ENCODE results near the gene TC2N. TPM values are rescaled to one million over a fixed set of nuclear protein-coding genes. Genes with fewer than 3 reads are reported as not detected.
"Not testable (repeated sequence)": the region's sequence is repeated elsewhere in the genome, so short reads cannot be mapped to it uniquely, and the experiment has no call there.

Gene TC2N
- polyA plus RNA-seq, 1 donor: 3.1 TPM

DNA sequence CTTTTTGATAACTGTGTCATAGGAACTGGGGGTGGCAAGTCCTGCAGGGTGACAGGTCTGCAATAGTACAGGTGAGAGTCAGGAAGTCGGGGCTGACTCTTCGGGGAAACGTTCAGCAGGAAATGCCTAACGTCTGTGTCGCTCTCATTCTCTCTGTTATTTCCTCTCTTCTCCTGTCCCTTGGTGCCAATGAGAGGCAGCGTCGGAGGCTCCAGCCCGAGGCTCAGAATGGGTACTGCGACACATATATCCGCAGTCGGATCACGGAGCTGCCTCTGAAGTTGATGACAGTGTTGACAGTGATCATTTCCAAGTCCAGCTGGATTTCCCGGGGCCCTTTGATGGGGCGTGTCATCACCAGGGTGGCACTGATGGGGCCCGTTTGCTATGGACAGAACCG is 2.7 kb upstream of the TC2N start:
- no peak for DNase-seq (ENCODE audit: low read depth)

- no peak for DNase-seq (ENCODE audit: low read depth)
These were observed 2.2 kb upstream of the TC2N start for GRCh38 chr14:91869556-91869955.

- DNase-seq (ENCODE audit: low read depth): no peak
These were observed 633 bp downstream of the TC2N start for GRCh38 chr14:91866511-91867295.

DNA sequence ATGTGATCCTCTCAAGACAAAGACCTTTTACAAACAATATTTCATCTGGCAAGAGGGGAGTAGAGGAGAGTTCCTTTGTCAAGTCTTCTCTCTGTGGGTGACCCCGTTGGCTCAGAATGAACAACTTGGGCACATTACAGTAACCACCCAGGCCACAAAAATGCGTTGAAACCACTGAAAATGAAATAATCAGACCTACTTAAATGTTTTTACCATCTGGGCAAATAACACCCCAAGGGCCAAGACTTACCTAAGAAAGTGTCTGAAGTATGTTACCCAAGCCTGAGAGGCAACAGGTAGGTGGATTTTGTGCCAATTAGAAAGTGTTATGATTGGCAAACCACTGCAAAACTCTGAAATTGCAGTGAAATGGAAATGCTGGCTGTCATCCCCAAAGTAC is 1.3 kb downstream of the TC2N start:
- no peak for DNase-seq (ENCODE audit: low read depth)

DNA sequence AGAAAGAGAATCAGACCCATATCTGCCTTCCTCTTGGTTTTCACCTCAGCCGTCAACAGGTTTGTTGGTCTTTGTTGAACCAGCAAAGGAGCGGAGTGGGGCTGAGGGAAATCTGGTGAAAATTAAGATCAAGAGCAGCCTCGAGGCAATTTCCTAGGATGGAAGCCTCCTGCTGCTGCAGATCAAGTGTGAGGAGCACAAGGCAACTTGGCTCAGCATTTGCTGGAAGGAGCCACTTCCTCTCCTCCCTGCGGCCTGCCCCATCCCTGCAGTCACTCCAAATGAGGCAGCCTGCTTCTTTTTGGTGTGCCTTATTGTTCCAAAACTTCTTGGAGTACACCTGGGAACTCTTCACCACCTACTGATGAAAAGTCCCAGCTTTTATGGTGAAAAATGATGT is 4.9 kb downstream of the TC2N start:
- DNase-seq (ENCODE audit: low read depth): no peak

DNA sequence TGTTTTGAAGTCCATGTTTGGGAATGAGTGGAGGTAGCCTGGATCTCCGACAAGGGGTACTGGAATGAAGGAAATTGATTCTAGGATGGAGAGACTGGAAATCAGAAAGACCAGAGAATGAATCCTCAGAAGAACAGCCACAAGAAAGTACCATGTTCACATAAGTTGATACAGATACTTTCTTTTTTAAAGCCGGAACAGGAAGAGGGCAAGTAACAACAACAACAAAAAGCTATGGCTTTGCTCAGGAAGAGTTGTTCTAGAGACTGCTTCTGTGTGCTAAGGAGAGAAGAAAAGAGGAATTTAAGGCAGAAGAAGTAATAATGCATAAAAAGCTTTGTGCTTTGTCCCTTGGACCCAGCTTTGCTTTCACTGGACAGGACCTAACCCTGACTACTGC is 6.2 kb downstream of the TC2N start:
- DNase-seq (ENCODE audit: low read depth): no peak

- no peak for DNase-seq (ENCODE audit: low read depth)
These were observed 7.1 kb downstream of the TC2N start for GRCh38 chr14:91860238-91860637.

- no peak for DNase-seq (ENCODE audit: low read depth)
These were observed 8.6 kb downstream of the TC2N start for GRCh38 chr14:91858536-91859275.

DNA sequence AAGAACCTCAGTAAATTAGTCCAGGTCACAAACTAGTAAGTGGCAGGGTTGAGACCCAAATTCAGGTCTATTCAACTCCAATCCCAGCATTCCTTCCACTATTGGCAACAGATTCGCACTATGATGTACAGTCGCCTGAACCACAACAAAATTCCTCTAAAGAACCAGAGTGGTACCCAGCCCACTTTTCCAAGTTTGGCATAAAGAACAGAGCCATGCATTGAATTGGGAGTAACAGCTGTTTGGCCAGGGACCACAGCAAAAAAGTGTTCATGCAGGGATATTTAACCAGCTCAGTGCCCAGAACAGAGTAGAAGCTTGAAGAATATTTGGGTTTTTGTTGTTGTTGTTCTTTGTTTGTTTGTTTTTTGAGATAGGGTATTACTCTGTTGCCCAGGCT is 9.7 kb downstream of the TC2N start:
- DNase-seq (ENCODE audit: low read depth): no peak

DNA sequence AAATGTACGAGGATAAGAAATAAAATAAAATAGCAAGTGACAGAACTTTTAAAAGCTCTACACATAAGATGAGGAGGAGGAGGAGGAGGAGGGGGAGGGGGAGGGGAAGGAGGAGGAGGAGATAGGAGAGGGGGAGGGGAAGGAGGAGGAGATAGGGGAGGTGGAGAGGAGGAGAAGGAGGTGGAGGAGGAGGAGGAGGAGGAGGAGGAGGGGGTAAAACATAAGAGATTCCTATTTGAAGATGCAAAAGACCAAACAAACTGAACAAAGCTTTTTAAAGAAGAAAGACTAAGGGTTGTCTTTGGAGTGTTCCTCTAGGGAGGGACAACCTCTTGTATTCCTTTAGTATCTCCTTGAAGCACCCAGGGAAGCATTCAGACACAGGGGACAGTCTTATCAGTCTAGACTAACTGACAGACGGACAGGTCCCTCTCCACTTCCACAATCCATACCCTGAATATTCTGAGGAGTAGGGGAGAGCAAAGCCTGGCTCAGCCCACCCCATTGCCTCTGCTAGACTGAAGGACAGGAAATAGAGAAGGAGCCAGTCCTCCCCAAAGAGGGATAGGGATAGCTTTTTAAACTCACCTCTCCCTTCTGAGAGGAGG is 12.9 kb downstream of the TC2N start:
- no peak for DNase-seq (ENCODE audit: low read depth)

DNA sequence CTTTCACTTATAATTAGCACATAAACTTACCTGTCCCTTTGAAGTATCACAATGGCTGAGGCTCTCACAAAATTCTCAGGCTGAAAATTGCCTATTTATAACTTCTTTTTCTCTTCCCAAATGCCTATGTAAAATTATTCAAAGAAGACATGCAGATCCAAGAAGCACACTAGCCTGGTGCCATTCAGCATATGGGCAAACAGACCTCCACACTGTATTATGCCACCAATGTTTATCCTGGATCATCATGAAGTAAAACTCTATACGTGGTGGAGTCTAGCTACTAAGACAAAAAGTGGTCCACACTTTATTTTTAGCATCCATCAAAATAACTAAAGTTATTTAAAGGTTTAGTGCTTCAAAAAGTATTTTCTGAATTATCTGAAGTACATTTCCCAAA is 15.8 kb downstream of the TC2N start:
- no peak for DNase-seq (ENCODE audit: low read depth)

DNA sequence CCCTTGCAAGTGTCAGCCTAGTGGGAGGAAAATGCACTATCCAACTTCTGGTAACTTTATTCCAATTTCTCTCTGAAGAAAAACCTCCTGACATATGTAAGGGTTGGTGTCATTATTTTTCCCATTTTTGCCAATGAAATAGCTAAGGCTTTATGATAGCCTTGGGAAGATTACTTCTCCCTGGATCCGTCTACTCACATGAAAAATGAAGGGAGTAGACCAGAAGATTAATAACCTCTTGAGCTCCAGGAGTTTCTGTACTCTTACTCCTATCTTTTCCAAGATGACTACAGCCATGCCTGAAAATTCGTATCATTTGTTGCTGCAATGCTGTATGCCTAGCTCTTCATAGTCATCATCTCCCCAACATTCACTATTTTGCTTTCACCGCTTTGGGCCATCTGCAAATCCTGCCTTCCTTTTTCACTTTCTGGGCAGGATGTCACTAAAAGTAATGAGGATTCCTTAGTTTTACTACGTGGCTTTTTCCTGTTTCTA is 18.8 kb downstream of the TC2N start:
- no peak for DNase-seq (ENCODE audit: low read depth)

DNA sequence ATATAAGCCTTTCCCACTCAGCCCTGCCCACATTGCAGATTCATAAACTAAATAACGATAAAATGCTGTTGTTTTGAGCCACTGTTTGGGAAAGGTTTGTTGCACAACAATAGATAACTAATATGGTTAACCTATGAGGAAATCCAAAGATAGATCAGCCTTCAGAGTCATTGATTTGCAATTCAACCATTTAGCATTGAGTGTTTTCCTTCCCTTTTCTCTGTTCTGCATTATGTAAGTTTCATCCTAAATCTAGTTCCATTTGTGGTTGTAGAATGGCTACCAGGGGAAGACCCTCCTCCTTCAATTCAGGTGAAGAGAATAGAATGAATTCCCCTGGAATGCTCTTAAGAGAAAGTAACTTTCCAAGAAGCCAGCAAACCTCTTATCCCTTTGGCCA is 19.6 kb downstream of the TC2N start:
- DNase-seq (ENCODE audit: low read depth): no peak

DNA sequence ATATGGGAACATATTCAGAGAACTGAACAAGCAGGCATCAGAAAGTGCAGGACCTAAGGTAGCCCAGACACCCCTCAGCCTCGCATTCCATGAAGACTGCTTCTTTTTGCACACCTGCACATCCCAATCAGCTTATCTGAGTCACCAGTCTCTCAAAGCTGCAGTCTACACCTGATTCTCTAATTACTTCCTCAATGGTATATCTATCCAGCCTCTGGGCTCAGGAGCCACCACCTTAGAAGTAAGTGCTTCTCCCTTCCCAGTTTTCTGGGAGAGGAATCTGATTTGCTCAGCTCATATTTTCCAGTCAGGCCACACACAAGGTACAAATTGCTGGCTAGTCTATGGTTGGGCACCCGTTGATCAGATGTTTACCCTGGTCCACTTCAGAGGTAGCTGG is 21.7 kb downstream of the TC2N start:
- DNase-seq (ENCODE audit: low read depth): no peak

DNA sequence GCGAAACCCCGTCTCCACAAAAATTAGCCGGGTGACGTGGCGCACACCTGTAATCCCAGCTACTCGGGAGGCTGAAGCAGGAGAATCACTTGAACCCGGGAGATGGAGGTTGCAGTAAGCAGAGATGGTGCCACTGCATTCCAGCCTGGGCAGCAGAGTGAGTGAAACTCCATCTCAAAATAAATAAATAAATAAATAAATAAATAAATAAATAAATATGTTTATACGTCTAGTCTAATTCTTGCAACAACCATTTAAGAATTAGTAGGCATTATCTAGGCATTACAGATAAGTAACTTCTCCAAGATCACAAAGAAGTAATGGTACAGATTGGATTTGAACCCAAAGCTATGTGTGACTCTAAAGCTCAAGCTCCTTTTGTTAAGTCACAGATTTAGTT is 22.3 kb downstream of the TC2N start:
- not testable (repeated sequence) for DNase-seq (ENCODE audit: low read depth)

DNA sequence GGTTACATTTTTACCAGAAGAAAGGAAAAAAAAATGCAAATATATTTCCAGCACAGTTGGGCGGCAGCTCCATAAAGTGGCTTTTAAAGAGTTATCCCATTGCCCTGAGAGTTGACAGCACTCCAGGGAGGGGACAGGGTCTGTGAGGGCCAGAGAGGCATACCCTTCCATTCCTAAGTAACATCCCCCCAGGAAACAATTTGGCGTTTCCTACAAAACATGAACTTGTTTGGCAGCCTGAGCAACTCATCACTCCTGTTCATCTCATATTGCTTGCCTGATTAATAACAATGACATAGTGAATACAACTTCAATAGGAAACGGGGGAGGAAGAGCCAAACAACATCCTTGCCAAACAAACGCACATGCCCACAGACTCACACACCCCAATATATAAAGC is 23.3 kb downstream of the TC2N start:
- DNase-seq (ENCODE audit: low read depth): no peak

DNA sequence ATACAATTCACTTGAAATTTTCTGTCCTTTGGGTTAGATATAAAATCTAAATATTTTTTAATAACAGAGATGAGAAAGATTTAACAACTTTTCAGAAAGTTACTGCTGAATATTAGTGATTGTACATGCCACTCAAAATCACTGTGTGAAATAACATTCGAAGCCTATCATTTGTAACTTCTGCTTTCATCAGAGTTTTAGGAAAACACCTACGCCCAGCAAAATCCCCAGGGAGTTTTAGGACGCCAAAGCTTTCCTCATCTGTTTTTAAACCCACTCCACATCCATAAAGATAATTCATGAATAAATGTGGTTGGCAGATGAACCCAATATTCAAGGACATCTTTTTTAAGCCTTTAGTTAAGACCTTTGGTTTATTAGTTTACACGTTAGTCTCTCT is 23.9 kb downstream of the TC2N start:
- DNase-seq (ENCODE audit: low read depth): no peak

DNA sequence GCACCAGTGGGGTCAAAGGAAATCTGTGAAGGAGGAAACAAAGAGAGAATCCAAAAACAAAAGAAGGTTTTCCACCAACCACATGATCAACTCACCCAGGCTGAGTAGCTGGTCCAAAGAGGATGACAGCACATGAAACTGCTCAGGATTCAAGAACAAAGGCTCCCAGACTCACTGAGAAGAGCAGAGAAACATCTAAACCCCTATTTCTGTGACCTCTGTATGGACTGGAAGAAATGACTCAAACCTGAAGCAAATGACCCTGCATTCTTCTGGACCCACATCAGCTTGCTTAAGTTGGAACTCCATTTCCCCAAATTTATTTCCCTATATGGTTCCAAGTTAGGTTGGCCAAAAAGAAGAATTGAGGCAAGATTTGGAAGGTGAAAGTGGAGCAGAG is 26.3 kb downstream of the TC2N start:
- no peak for DNase-seq (ENCODE audit: low read depth)

GRCh38 chr14:91839749-91840148 is 27.6 kb downstream of the TC2N start:
- DNase-seq (ENCODE audit: low read depth): no peak

GRCh38 chr14:91837076-91837475 is 30.3 kb downstream of the TC2N start:
- no peak for DNase-seq (ENCODE audit: low read depth)

GRCh38 chr14:91835920-91836843 is 31.2 kb downstream of the TC2N start:
- no peak for DNase-seq (ENCODE audit: low read depth)

All from forelimb muscle (tissue), 1 donor.